Kidney (tissue), 14 donors: ENCODE measurements around the gene NCOA7. TPM values are rescaled to one million over a fixed set of nuclear protein-coding genes. Genes with fewer than 3 reads are reported as not detected.
A peak's percentile ranks its signal among the peaks of the same experiment; 100 is the strongest.

ENCODE experiments used
- DNase-seq, 5 donors: peaks; one replicate each; pipeline ENCODE4 v3.0.0-alpha.2; 2013 to 2020
- FAIRE-seq: peaks from 2 replicates; lab custom pipeline; 2012; peaks lifted over from hg19 to GRCh38; lab: Jason Lieb, UNC
- H3K27ac ChIP-seq, 2 donors: one replicate each; pipeline ENCODE4 v1.7.0; 2013; ENCODE audit warnings: low read depth in 2 of 2, low read length in 2 of 2, inconsistent platforms in 1 of 2
- H3K27me3 ChIP-seq: one replicate; pipeline ENCODE4 v1.7.1; 2013; ENCODE audit warnings: low read length, inconsistent platforms; ENCODE audit not compliant: control insufficient read depth, insufficient read depth
- H3K36me3 ChIP-seq, 3 donors: one replicate each; pipeline versions ENCODE4 v1.7.0 to v1.7.1; 2013; ENCODE audit warnings: low read length in 3 of 3, control low read depth in 1 of 3, inconsistent platforms in 1 of 3; ENCODE audit not compliant: insufficient read depth in 3 of 3, control insufficient read depth in 2 of 3
- H3K4me1 ChIP-seq, 3 donors: one replicate each; pipeline versions ENCODE4 v1.7.0 to v1.7.1; 2013; ENCODE audit warnings: low read length in 3 of 3, inconsistent platforms in 1 of 3, low read depth in 1 of 3; ENCODE audit not compliant: control insufficient read depth in 2 of 3, insufficient read depth in 2 of 3
- H3K4me3 ChIP-seq, 3 donors: one replicate each; pipeline versions ENCODE4 v1.7.0 to v1.8.1; 2013; ENCODE audit warnings: low read length in 3 of 3, control low read depth in 1 of 3, inconsistent platforms in 1 of 3
- H3K9ac ChIP-seq, 3 donors: one replicate each; pipeline versions ENCODE4 v1.7.0 to v1.7.1; 2013; ENCODE audit warnings: low read length in 3 of 3, control low read depth in 1 of 3, inconsistent platforms in 1 of 3
- H3K9me3 ChIP-seq, 3 donors: one replicate each; pipeline versions ENCODE4 v1.7.0 to v1.7.1; 2013; ENCODE audit warnings: low read length in 3 of 3, control low read depth in 1 of 3, inconsistent platforms in 1 of 3; ENCODE audit not compliant: control insufficient read depth in 2 of 3, insufficient read depth in 1 of 3
- CTCF ChIP-seq: IDR thresholded peaks from 3 replicates; pipeline ENCODE4 v1.5.1; 2012; ENCODE audit warnings: mild to moderate bottlenecking, moderate library complexity, borderline replicate concordance; ENCODE audit not compliant: insufficient read depth; ENCODE audit errors: extremely low read depth
- intact Hi-C: fragments of 100-400 bp; cut with DNase I; formaldehyde crosslinking; loops from one replicate; pipeline ENCODE4 v1.11.1; 2022
- polyA plus RNA-seq: library from polyadenylated mRNA; stranded (reverse); fragments of 350-450 nt; fragmentation: Illumina TruSeq; extraction: RNeasy Lipid Tissue Mini Kit (QIAGEN cat#74804); gene quantifications from one replicate; pipeline ENCODE4 v1.2.3, GENCODE V29; 2014; ENCODE audit warnings: low read depth, low replicate concordance; ENCODE audit not compliant: insufficient read depth
- total RNA-seq: library from RNA; stranded (reverse); fragmentation: NEBNext Ultra II Directional; extraction: Animal tissue kit (Norgen Biotek cat#: 25700); gene quantifications from one replicate; pipeline ENCODE4 v1.2.1, GENCODE V29; 2021
- donor health status: control.
- donor health status: control.
- donor health status: control.
- donor health status: control.
- donor health status: control.
- donor health status: DM: yes; HTN: yes; CAD: no.
- donor health status: Normal renal cell carcinoma (clear cell type).

NCOA7 gene
- total and polyA plus RNA-seq, 2 donors from 2014 or later: 21.0 to 135 TPM

GRCh38 chr6:125913145-125913544, 122.4 kb downstream of the NCOA7 start:
- intact Hi-C loops: no loop called here
- Histone ChIP-seq H3K36me3 (peaks cover 0 to 38% (median 17%) of the 10 kb centered on the region in 3 donors), H3K4me3 (no peak overlapping the region), H3K4me1 (peaks cover 0 to 4% (median 2%) of the 10 kb centered on the region in 3 donors), H3K9ac (no peak overlapping the region), H3K9me3 (no peaks in the 10 kb centered on the region), H3K27ac (peak overlapping the region in 1 of 2 donors; percentile 45), H3K27me3 (no peaks in the 10 kb centered on the region)
- DNase-seq (no peak), FAIRE-seq (no peak)
- no peak for TF ChIP-seq CTCF

- H3K27me3 ChIP-seq: no peaks in the 10 kb centered on the region
- intact Hi-C loops: no loop called here
- H3K9ac ChIP-seq: no peak overlapping the region
- peak; percentile 58 for FAIRE-seq
- no peak overlapping the region for H3K4me3 ChIP-seq
- DNase-seq: peak in 2 of 5 donors; percentile 33 to 36
- no peak for TF ChIP-seq CTCF
- peaks cover 4 to 10% (median 4%) of the 10 kb centered on the region in 3 donors for H3K4me1 ChIP-seq
- peak overlapping the region in 1 of 2 donors; percentile 75 for H3K27ac ChIP-seq
- H3K36me3 ChIP-seq: peaks cover 0 to 30% (median 16%) of the 10 kb centered on the region in 3 donors
- no peaks in the 10 kb centered on the region for H3K9me3 ChIP-seq
These were observed 123.1 kb downstream of the NCOA7 start for GRCh38 chr6:125913864-125914351.

GRCh38 chr6:125918230-125918629, 127.5 kb downstream of the NCOA7 start:
- Histone ChIP-seq H3K9ac (peak overlapping the region in 1 of 3 donors; percentile 82), H3K27me3 (no peaks in the 10 kb centered on the region), H3K4me1 (peaks cover 4 to 10% (median 4%) of the 10 kb centered on the region in 3 donors), H3K4me3 (peak overlapping the region in 2 of 3 donors; percentile 56 to 59), H3K27ac (peak overlapping the region; percentile 81 to 97), H3K36me3 (peaks cover 5 to 53% (median 32%) of the 10 kb centered on the region in 3 donors), H3K9me3 (no peaks in the 10 kb centered on the region)
- no peak for TF ChIP-seq CTCF
- intact Hi-C loops: no loop called here
- FAIRE-seq: no peak
- peak in 1 of 5 donors; percentile 22 for DNase-seq
